Testis (tissue), 2 donors: ENCODE data around the gene SLC26A9.

Experiments used
- CTCF ChIP-seq, 3 experiments: fragments of 450-650 bp in 2 of 3; fragments of 200-600 bp in 1 of 3; sonication (generic) in 1 of 3; IDR thresholded peaks; one replicate each; pipeline ENCODE4 v1.5.1; 2016 to 2019; ENCODE audit warnings: antibody characterized with exemption in 3 of 3, mild to moderate bottlenecking in 2 of 3, moderate library complexity in 1 of 3
- POLR2A ChIP-seq: fragments of 450-650 bp; IDR thresholded peaks from one replicate; pipeline ENCODE4 v1.6.1; 2017; ENCODE audit warnings: antibody characterized with exemption, mild to moderate bottlenecking, moderate library complexity

- no peak for TF ChIP-seq CTCF (IDR thresholded peaks at IDR 0.05)
- no peak for TF ChIP-seq POLR2A
These were observed 46.9 kb downstream of the SLC26A9 start for GRCh38 chr1:205896351-205896750.
